GM23248 (cell line): ENCODE measurements around the gene BICC1. TPM values are rescaled to one million over a fixed set of nuclear protein-coding genes. Genes with fewer than 3 reads are reported as not detected.

Source experiments
- DNase-seq: peaks from one replicate; pipeline ENCODE4 v3.0.0-alpha.2; 2015
- H2AFZ ChIP-seq: fragments of 200-600 bp; sonication (generic); 2 replicates; pipeline ENCODE4 v1.6.1; 2016; ENCODE audit warnings: antibody characterized with exemption
- H3F3A ChIP-seq: fragments of 200-600 bp; sonication (generic); 2 replicates; pipeline ENCODE4 v1.6.1; 2016; ENCODE audit warnings: mild to moderate bottlenecking, antibody characterized with exemption, mixed run types; ENCODE audit not compliant: insufficient read depth
- H3K27ac ChIP-seq: fragments of 200-600 bp; sonication (generic); 2 replicates; pipeline ENCODE4 v1.5.1; 2016; ENCODE audit warnings: mild to moderate bottlenecking
- H3K27me3 ChIP-seq: fragments of 200-600 bp; sonication (generic); replicated peaks from 2 replicates; pipeline ENCODE4 v1.6.1; 2016; ENCODE audit warnings: mild to moderate bottlenecking; ENCODE audit not compliant: insufficient read depth
- H3K36me3 ChIP-seq: fragments of 200-600 bp; sonication (generic); 2 replicates; pipeline ENCODE4 v1.6.1; 2016; ENCODE audit warnings: low read depth, mild to moderate bottlenecking
- H3K4me1 ChIP-seq: fragments of 200-600 bp; sonication (generic); 2 replicates; pipeline ENCODE4 v1.6.1; 2016; ENCODE audit warnings: mild to moderate bottlenecking; ENCODE audit not compliant: insufficient read depth
- H3K4me2 ChIP-seq: fragments of 200-600 bp; sonication (generic); one replicate; pipeline ENCODE4 v1.6.1; 2016; ENCODE audit warnings: mild to moderate bottlenecking; ENCODE audit not compliant: unreplicated experiment
- H3K4me3 ChIP-seq: fragments of 200-600 bp; sonication (generic); 2 replicates; pipeline ENCODE4 v1.5.1; 2016; ENCODE audit warnings: mild to moderate bottlenecking
- H3K79me2 ChIP-seq: fragments of 200-600 bp; sonication (generic); 2 replicates; pipeline ENCODE4 v1.6.1; 2016; ENCODE audit warnings: mild to moderate bottlenecking; ENCODE audit not compliant: insufficient read depth
- H3K9ac ChIP-seq: fragments of 200-600 bp; sonication (generic); 2 replicates; pipeline ENCODE4 v1.6.1; 2016; ENCODE audit warnings: mild to moderate bottlenecking
- H3K9me2 ChIP-seq: fragments of 200-600 bp; sonication (generic); 2 replicates; pipeline ENCODE4 v1.6.1; 2016; ENCODE audit warnings: mixed run types, mild to moderate bottlenecking, moderate library complexity; ENCODE audit not compliant: insufficient read depth
- H3K9me3 ChIP-seq: fragments of 200-600 bp; sonication (generic); one replicate; pipeline ENCODE4 v1.6.1; 2017; ENCODE audit warnings: low read depth
- H4K20me1 ChIP-seq: fragments of 200-600 bp; sonication (generic); 2 replicates; pipeline ENCODE4 v1.6.0; 2016; ENCODE audit not compliant: insufficient read depth
- EZH2 ChIP-seq: fragments of 200-600 bp; sonication (generic); IDR thresholded peaks from 2 replicates; pipeline ENCODE4 v1.6.1; 2018; ENCODE audit warnings: antibody characterized with exemption, mild to moderate bottlenecking; ENCODE audit not compliant: insufficient read depth, poor library complexity, severe bottlenecking
- EZH2phosphoT487 ChIP-seq: fragments of 200-600 bp; sonication (generic); IDR thresholded peaks from 2 replicates; pipeline ENCODE4 v1.6.1; 2018; ENCODE audit warnings: antibody characterized with exemption, moderate library complexity, mild to moderate bottlenecking, low read depth; ENCODE audit not compliant: insufficient read depth
- WGBS, 2 experiments: methylation state at CpG; one replicate each; pipeline ENCODE4 v1.1.6; 2015 to 2017; ENCODE audit warnings: low lambda C conversion rate in 2 of 2, low coverage in 1 of 2; ENCODE audit errors: missing lambda C conversion rate in 2 of 2; 5-methylcytosine and 5-hydroxymethylcytosine counted together
- in situ Hi-C: fragments of 300-500 bp; cut with MboI; formaldehyde crosslinking; loops from 2 replicates; pipeline ENCODE4 v1.15.0; 2020
- polyA plus RNA-seq: library from polyadenylated mRNA; unstranded; fragments of >200 nt; fragmentation: Nextera tagmentation; extraction: Ambion mirVana; gene quantifications from 2 replicates; pipeline ENCODE4 v1.2.1, GENCODE V29; 2016
- total RNA-seq: library from RNA; depleted of rRNA; stranded (reverse); fragments of >200 nt; shearing (Covaris generic); gene quantifications from 2 replicates; pipeline ENCODE4 v1.2.3, GENCODE V29; 2014

BICC1 gene
- total and polyA plus RNA-seq, 2 experiments from 2014 or later: 80.5 to 97.0 TPM

GRCh38 chr10:58773944-58774343, 261.3 kb downstream of the BICC1 start:
- in situ Hi-C loops: no loop called here
- Histone ChIP-seq H3K9me2 (no peaks in the 10 kb centered on the region), H3F3A (peaks cover 51% of the 10 kb centered on the region), H3K4me1 (peaks cover 44% of the 10 kb centered on the region), H3K27me3 (no peaks in the 10 kb centered on the region), H2AFZ (no peak overlapping the region), H4K20me1 (no peaks in the 10 kb centered on the region), H3K36me3 (no peaks in the 10 kb centered on the region), H3K4me2 (no peak overlapping the region), H3K27ac (no peak overlapping the region), H3K9ac (no peak overlapping the region), H3K4me3 (no peak overlapping the region), H3K79me2 (peaks cover 81% of the 10 kb centered on the region), H3K9me3 (no peaks in the 10 kb centered on the region)
- no peak for DNase-seq
- 63 to 73% methylated on average over 1 of the region's 1 CpG for WGBS, 2 experiments
- TF ChIP-seq EZH2phosphoT487: no peak
- TF ChIP-seq EZH2: no peak

GRCh38 chr10:58775960-58776567, 263.4 kb downstream of the BICC1 start:
- H3F3A ChIP-seq: peaks cover 67% of the 10 kb centered on the region
- peak overlapping the region; percentile 49 for H3K4me2 ChIP-seq
- no peak for TF ChIP-seq EZH2phosphoT487
- no peak for TF ChIP-seq EZH2
- 48 to 52% methylated on average over 4 of the region's 4 CpGs for WGBS, 2 experiments
- H4K20me1 ChIP-seq: no peaks in the 10 kb centered on the region
- peak; percentile 87 for DNase-seq
- H3K4me1 ChIP-seq: peaks cover 66% of the 10 kb centered on the region
- H3K36me3 ChIP-seq: no peaks in the 10 kb centered on the region
- no peaks in the 10 kb centered on the region for H3K27me3 ChIP-seq
- in situ Hi-C loops: loop anchor here (25.0 kb wide), 3 partner anchors 364 to 811 kb away; no protein-coding TSS in a partner anchor
- H2AFZ ChIP-seq: no peak overlapping the region
- H3K79me2 ChIP-seq: peaks cover 83% of the 10 kb centered on the region
- H3K27ac ChIP-seq: peak overlapping the region; percentile 35
- no peak overlapping the region for H3K9ac ChIP-seq
- H3K9me3 ChIP-seq: no peaks in the 10 kb centered on the region
- H3K9me2 ChIP-seq: no peaks in the 10 kb centered on the region
- no peak overlapping the region for H3K4me3 ChIP-seq

GRCh38 chr10:58776568-58777318, 264.1 kb downstream of the BICC1 start:
- Histone ChIP-seq H3K9me2 (no peaks in the 10 kb centered on the region), H3K4me3 (peak overlapping the region; percentile 6; the same call in 1 of the 2 replicates), H3K27me3 (no peaks in the 10 kb centered on the region), H3F3A (peaks cover 71% of the 10 kb centered on the region), H4K20me1 (no peaks in the 10 kb centered on the region), H3K36me3 (no peaks in the 10 kb centered on the region), H3K9ac (no peak overlapping the region), H3K79me2 (peaks cover 82% of the 10 kb centered on the region), H3K27ac (0 out of 2 replicates have a peak overlapping the region, but pooled peaks have one; percentile 4), H3K4me1 (peaks cover 70% of the 10 kb centered on the region), H2AFZ (no peak overlapping the region), H3K4me2 (peak overlapping the region; percentile 49), H3K9me3 (no peaks in the 10 kb centered on the region)
- DNase-seq: no peak
- no peak for TF ChIP-seq EZH2
- no peak for TF ChIP-seq EZH2phosphoT487
- 33 to 34% methylated on average over 5 of the region's 5 CpGs for WGBS, 2 experiments
- in situ Hi-C loops: loop anchor here (25.0 kb wide), 3 partner anchors 364 to 811 kb away; no protein-coding TSS in a partner anchor

GRCh38 chr10:58778966-58779365, 266.3 kb downstream of the BICC1 start:
- peaks cover 82% of the 10 kb centered on the region for H3K4me1 ChIP-seq
- H3F3A ChIP-seq: peaks cover 68% of the 10 kb centered on the region
- no peak overlapping the region for H2AFZ ChIP-seq
- no peaks in the 10 kb centered on the region for H3K9me2 ChIP-seq
- H3K4me2 ChIP-seq: peak overlapping the region; percentile 29
- no peaks in the 10 kb centered on the region for H3K36me3 ChIP-seq
- no peak overlapping the region for H3K4me3 ChIP-seq
- WGBS, 2 experiments: 12 to 15% methylated on average over 2 of the region's 2 CpGs
- no peaks in the 10 kb centered on the region for H3K9me3 ChIP-seq
- H4K20me1 ChIP-seq: no peaks in the 10 kb centered on the region
- peak; percentile 68 for DNase-seq
- H3K27ac ChIP-seq: peak overlapping the region; percentile 45
- in situ Hi-C loops: loop anchor here (25.0 kb wide), 3 partner anchors 367 to 808 kb away; no protein-coding TSS in a partner anchor
- TF ChIP-seq EZH2 (no peak), EZH2phosphoT487 (no peak)
- H3K27me3 ChIP-seq: no peaks in the 10 kb centered on the region
- peaks cover 62% of the 10 kb centered on the region for H3K79me2 ChIP-seq
- H3K9ac ChIP-seq: no peak overlapping the region
